Measurements from ENCODE around the gene GRID2. TPM values are rescaled to one million over a fixed set of nuclear protein-coding genes. Genes with fewer than 3 reads are reported as not detected.
A peak's percentile ranks its signal among the peaks of the same experiment; 100 is the strongest.

Gene GRID2
- polyA plus RNA-seq, 1 of the 3 experiments (the other 2 are of a cell fraction): not detected

- TF ChIP-seq POLR2AphosphoS5 (IDR thresholded peaks at IDR 0.05; ENCODE audit: low read depth, low read length) (no peak), EZH2phosphoT487 (IDR thresholded peaks at IDR 0.05; ENCODE audit: borderline replicate concordance, low read depth) (no peak), MEF2A (IDR thresholded peaks at IDR 0.05; ENCODE audit: borderline replicate concordance, low read depth) (no peak)
These were observed 1457.5 kb downstream of the GRID2 start (continued) for GRCh38 chr4:93761286-93761685.

GRCh38 chr4:93764639-93765246, 1461.0 kb downstream of the GRID2 start:
- ChIA-PET POLR2A (no interaction called here), CTCF (interaction anchor here (0.6 to 5.1 kb wide), 11 partner anchors 9 to 607 kb away, joined by 3 to 35 read pairs (median 3); no protein-coding TSS in a partner anchor)
- WGBS (ENCODE audit: low lambda C conversion rate): 1% methylated on average over 5 of the region's 5 CpGs
- Histone ChIP-seq H3K9me3 (no peaks in the 10 kb centered on the region), H3K79me2 (ENCODE audit: insufficient read depth) (no peaks in the 10 kb centered on the region), H3K4me1 (ENCODE audit: control insufficient read depth in 1 of 2, insufficient read depth in 2 of 2, low read depth in 1 of 2, low read length in 1 of 2) (peaks cover 0 to 4% of the 10 kb centered on the region in 2 experiments; a peak in 2 of 4 replicates), H3K9me2 (no peaks in the 10 kb centered on the region), H3K27ac (ENCODE audit: low read depth in 2 of 2, low read length in 1 of 2) (no peak overlapping the region), H2AFZ (ENCODE audit: low read depth) (no peak overlapping the region), H3K27me3 (ENCODE audit: insufficient read depth) (no peaks in the 10 kb centered on the region), H3K4me2 (no peak overlapping the region), H3F3A (replicated peaks; ENCODE audit: insufficient read depth) (no peaks in the 10 kb centered on the region), H3K9ac (no peak overlapping the region), H3K4me3 (ENCODE audit: low read depth in 2 of 2, low read length in 1 of 2) (no peak overlapping the region), H4K20me1 (ENCODE audit: insufficient read depth) (no peaks in the 10 kb centered on the region), H3K36me3 (replicated peaks in 1 of 2; ENCODE audit: control insufficient read depth in 1 of 2, insufficient read depth in 2 of 2, low read length in 1 of 2) (no peaks in the 10 kb centered on the region)
- DNase-seq: peak; percentile 33
- TF ChIP-seq RAD21 (IDR thresholded peaks at IDR 0.05; ENCODE audit: low read length) (peak; percentile 96), SMC3 (IDR thresholded peaks at IDR 0.05; ENCODE audit: low read depth, low read length) (peak; percentile 74), FOSL2 (IDR thresholded peaks at IDR 0.05; ENCODE audit: borderline replicate concordance, low read depth) (no peak), JUND (IDR thresholded peaks at IDR 0.05) (no peak), GABPA (IDR thresholded peaks at IDR 0.05; ENCODE audit: low read depth) (no peak), MXI1 (IDR thresholded peaks at IDR 0.05; ENCODE audit: low read depth, low read length) (no peak), TAF1 (IDR thresholded peaks at IDR 0.05; ENCODE audit: borderline replicate concordance, low read depth, low read length) (no peak), REST (IDR thresholded peaks at IDR 0.05; ENCODE audit: low read depth, low read length) (no peak), USF2 (IDR thresholded peaks at IDR 0.05; ENCODE audit: borderline replicate concordance, low read depth, low read length) (no peak), ELF1 (IDR thresholded peaks at IDR 0.05) (no peak), ZBTB33 (IDR thresholded peaks at IDR 0.05; ENCODE audit: borderline replicate concordance, low read depth) (no peak), CTCF (IDR thresholded peaks at IDR 0.05) (peak; percentile 95)

Data from SK-N-SH (cell line).